Activated naive CD8-positive, alpha-beta T cell treated with anti-CD3 and anti-CD28 coated beads, Interleukin-2, amount 10 ng/mL, durations not matched to agents 7 days and 5 days (primary cell): ENCODE data around the gene ABLIM2. TPM values are rescaled to one million over a fixed set of nuclear protein-coding genes. Genes with fewer than 3 reads are reported as not detected.

Source experiments
- ATAC-seq: fragments of 150-1000 bp; cut with Tn5 transposase; one replicate; pipeline ENCODE4 v1.10.0; 2021; ENCODE audit warnings: low read depth, moderate library complexity
- POLR2A ChIA-PET: fragments of 350-600 bp; sonication (Branson Sonifier 250); formaldehyde crosslinking; loops from one replicate; lab custom pipeline; 2021; ENCODE audit warnings: antibody characterized with exemption; lab: Charles Lee
- DNase-seq: peaks from one replicate; pipeline ENCODE4 v3.0.0; 2021
- H3K27ac Mint-ChIP-seq: one replicate; pipeline ENCODE4 v1.8.0; 2022; ENCODE audit warnings: mild to moderate bottlenecking, mixed read lengths
- H3K27me3 Mint-ChIP-seq: one replicate; pipeline ENCODE4 v1.8.0; 2022; ENCODE audit warnings: mild to moderate bottlenecking, moderate library complexity, mixed read lengths
- H3K36me3 Mint-ChIP-seq: one replicate; pipeline ENCODE4 v1.8.0; 2021; ENCODE audit warnings: mild to moderate bottlenecking, mixed read lengths
- H3K4me1 Mint-ChIP-seq: one replicate; pipeline ENCODE4 v1.8.0; 2021; ENCODE audit warnings: mixed read lengths
- H3K4me3 Mint-ChIP-seq: one replicate; pipeline ENCODE4 v1.8.0; 2022; ENCODE audit warnings: mild to moderate bottlenecking, moderate library complexity, mixed read lengths
- H3K9me3 Mint-ChIP-seq: one replicate; pipeline ENCODE4 v1.8.0; 2021; ENCODE audit warnings: mixed read lengths
- total RNA-seq, 2 experiments: library from RNA; stranded (reverse); gene quantifications; one replicate each; pipeline ENCODE4 v1.2.3, GENCODE V29; 2021

ABLIM2 gene
- total RNA-seq, 2 experiments from 2014 or later, result 1.7 to 2.5 TPM

DNA sequence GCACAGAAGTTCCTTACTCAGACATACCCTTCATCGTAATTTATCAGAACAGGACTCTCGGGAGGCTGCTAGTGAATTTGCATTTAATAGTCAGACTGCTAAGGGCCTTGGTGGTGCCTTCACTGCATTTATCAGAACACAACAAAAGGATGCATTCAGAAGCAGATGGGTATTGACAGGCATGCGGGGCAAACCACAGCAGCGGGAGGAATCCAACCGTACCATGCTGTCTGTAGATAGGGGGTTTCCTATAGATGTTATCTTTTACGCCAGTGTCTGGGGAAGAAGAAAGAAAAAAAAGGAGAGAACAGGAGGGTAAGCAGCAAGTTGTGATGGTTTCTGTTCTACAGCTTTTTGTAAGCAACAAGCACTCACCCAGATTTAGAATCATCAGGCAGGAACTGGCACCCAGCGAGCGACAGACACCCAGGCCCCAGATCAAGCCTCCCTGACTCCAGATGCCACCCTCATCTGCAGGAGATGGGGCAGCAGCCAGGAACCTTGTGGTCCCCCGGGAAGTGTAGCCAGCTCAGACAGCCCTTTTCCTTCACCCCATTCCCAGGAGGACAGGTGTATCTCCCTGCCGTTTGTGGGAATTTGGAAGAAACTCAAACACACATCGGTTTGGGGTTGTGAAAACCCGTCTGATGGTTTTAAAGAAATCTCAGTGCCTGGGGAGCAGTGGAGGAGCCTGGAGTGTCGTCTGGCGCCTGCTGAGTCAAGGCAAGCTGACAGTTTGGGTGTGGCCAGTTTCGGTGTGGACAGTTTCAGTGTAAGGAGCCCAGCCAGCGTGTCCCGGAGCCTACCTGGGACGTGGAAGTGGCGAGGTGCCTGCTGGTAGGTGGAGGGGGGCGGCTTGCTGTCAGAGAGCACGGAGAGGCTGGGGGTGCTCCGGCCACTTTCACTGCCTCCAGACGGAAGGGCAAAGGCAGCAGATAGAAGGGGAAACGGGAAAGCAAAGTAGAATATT, 138.9 kb downstream of the ABLIM2 start:
- Mint-ChIP-seq H3K9me3 (no peaks in the 10 kb centered on the region), H3K36me3 (no peaks in the 10 kb centered on the region), H3K27me3 (peaks cover 12% of the 10 kb centered on the region), H3K4me3 (no peak overlapping the region), H3K27ac (no peak overlapping the region), H3K4me1 (no peaks in the 10 kb centered on the region)
- ATAC-seq (no peak), DNase-seq (no peak)
- POLR2A ChIA-PET, result no interaction called here

GRCh38 chr4:8016527-8016926, 142.1 kb downstream of the ABLIM2 start:
- no peak overlapping the region for H3K27ac Mint-ChIP-seq
- no peaks in the 10 kb centered on the region for H3K36me3 Mint-ChIP-seq
- no peaks in the 10 kb centered on the region for H3K4me1 Mint-ChIP-seq
- H3K9me3 Mint-ChIP-seq, result no peaks in the 10 kb centered on the region
- ATAC-seq, result no peak
- no peak for DNase-seq
- H3K4me3 Mint-ChIP-seq, result no peak overlapping the region
- POLR2A ChIA-PET, result no interaction called here
- peaks cover 13% of the 10 kb centered on the region for H3K27me3 Mint-ChIP-seq

GRCh38 chr4:8015512-8015911, 143.1 kb downstream of the ABLIM2 start:
- Mint-ChIP-seq H3K9me3 (no peaks in the 10 kb centered on the region), H3K4me1 (no peaks in the 10 kb centered on the region), H3K27ac (no peak overlapping the region), H3K36me3 (no peaks in the 10 kb centered on the region), H3K27me3 (peaks cover 13% of the 10 kb centered on the region), H3K4me3 (no peak overlapping the region)
- POLR2A ChIA-PET, result no interaction called here
- no peak for DNase-seq
- ATAC-seq, result no peak

DNA sequence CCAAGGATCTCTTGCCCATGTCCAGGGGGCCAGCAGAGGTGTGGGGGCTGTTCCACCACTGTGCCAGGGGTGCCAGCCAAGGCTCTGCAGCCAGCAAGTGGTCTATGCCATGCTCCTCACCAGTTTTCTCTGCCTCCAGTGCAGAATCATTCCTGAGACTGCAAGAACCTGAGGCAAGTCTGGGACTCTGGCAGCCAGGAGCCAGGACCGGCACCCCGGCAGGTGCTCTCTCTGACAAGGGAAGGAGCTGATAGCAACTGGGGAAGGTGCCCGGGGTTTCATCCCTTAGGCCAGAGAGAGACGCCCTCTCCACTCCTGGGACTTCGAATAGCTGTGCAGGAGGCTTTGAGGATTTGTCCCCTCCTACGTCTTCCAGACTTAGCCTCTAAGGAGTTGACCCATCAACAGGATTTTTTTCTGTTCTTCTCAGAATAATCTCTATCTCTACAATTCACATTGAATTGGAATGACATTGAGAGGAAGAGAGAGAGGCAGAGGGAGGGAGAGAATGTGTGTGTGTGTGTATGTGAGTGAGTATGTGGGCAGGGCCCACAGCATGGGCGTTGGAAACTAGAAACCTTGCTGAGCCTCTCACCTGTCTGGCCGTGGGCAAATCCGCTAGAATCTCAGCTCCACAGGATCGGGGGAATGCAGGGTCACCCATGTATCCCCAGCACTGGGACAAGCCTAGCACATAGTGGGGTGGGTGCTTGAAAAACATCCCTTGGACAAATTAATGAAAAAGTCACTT, 144.5 kb downstream of the ABLIM2 start:
- no peak overlapping the region for H3K27ac Mint-ChIP-seq
- POLR2A ChIA-PET, result no interaction called here
- H3K9me3 Mint-ChIP-seq, result no peaks in the 10 kb centered on the region
- no peak overlapping the region for H3K4me3 Mint-ChIP-seq
- H3K4me1 Mint-ChIP-seq, result no peaks in the 10 kb centered on the region
- DNase-seq, result no peak
- H3K36me3 Mint-ChIP-seq, result no peaks in the 10 kb centered on the region
- H3K27me3 Mint-ChIP-seq, result peaks cover 8% of the 10 kb centered on the region
- no peak for ATAC-seq

GRCh38 chr4:8012517-8012916, 146.1 kb downstream of the ABLIM2 start:
- no peaks in the 10 kb centered on the region for H3K9me3 Mint-ChIP-seq
- POLR2A ChIA-PET, result no interaction called here
- H3K4me3 Mint-ChIP-seq, result no peak overlapping the region

GRCh38 chr4:8010618-8011017, 148.0 kb downstream of the ABLIM2 start:
- DNase-seq, result no peak
- Mint-ChIP-seq H3K4me3 (no peak overlapping the region), H3K36me3 (no peaks in the 10 kb centered on the region), H3K9me3 (no peaks in the 10 kb centered on the region), H3K27ac (no peak overlapping the region), H3K27me3 (peaks cover 2% of the 10 kb centered on the region), H3K4me1 (no peaks in the 10 kb centered on the region)
- ATAC-seq, result no peak
- POLR2A ChIA-PET, result no interaction called here

More at GRCh38 chr4:8012517-8012916, 146.1 kb downstream of the ABLIM2 start:
- peaks cover 5% of the 10 kb centered on the region for H3K27me3 Mint-ChIP-seq
- ATAC-seq (no peak), DNase-seq (no peak)
- no peaks in the 10 kb centered on the region for H3K36me3 Mint-ChIP-seq
- no peaks in the 10 kb centered on the region for H3K4me1 Mint-ChIP-seq
- no peak overlapping the region for H3K27ac Mint-ChIP-seq

GRCh38 chr4:8009710-8010511, 148.7 kb downstream of the ABLIM2 start:
- H3K4me3 Mint-ChIP-seq, result no peak overlapping the region
- no peaks in the 10 kb centered on the region for H3K9me3 Mint-ChIP-seq
- POLR2A ChIA-PET, result no interaction called here
- H3K4me1 Mint-ChIP-seq, result no peaks in the 10 kb centered on the region
- DNase-seq (no peak), ATAC-seq (no peak)
- H3K27ac Mint-ChIP-seq, result no peak overlapping the region
- no peaks in the 10 kb centered on the region for H3K36me3 Mint-ChIP-seq
- H3K27me3 Mint-ChIP-seq, result peaks cover 2% of the 10 kb centered on the region

DNA sequence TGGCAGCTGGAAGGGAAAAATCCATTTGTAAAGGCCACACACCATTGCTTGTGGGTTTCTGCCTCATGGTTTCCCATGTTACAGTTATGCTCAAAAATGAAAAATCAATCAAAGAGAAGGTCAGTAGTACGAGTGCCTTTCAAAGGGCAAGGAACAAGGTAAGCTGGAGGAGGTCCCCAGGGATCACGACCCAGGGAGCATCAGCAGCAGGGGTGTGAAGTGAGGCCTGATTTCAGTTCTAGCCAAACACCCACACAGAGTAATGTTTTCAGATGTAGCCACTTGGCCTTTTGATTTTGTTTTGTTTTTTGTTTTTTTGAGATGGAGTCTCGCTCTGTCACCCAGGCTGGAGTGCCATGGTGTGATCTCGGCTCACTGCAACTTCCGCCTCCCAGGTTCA, 149.5 kb downstream of the ABLIM2 start:
- DNase-seq (no peak), ATAC-seq (no peak)
- H3K27ac Mint-ChIP-seq, result no peak overlapping the region
- no peaks in the 10 kb centered on the region for H3K27me3 Mint-ChIP-seq
- H3K9me3 Mint-ChIP-seq, result no peaks in the 10 kb centered on the region
- H3K36me3 Mint-ChIP-seq, result no peaks in the 10 kb centered on the region
- H3K4me3 Mint-ChIP-seq, result no peak overlapping the region
- no peaks in the 10 kb centered on the region for H3K4me1 Mint-ChIP-seq
- POLR2A ChIA-PET, result no interaction called here

- Mint-ChIP-seq H3K4me1 (no peaks in the 10 kb centered on the region), H3K36me3 (no peaks in the 10 kb centered on the region), H3K9me3 (no peaks in the 10 kb centered on the region), H3K4me3 (no peak overlapping the region), H3K27ac (no peak overlapping the region), H3K27me3 (no peaks in the 10 kb centered on the region)
- DNase-seq (no peak), ATAC-seq (no peak)
- POLR2A ChIA-PET, result no interaction called here
These were observed 150.2 kb downstream of the ABLIM2 start for GRCh38 chr4:8008391-8008790.

DNA sequence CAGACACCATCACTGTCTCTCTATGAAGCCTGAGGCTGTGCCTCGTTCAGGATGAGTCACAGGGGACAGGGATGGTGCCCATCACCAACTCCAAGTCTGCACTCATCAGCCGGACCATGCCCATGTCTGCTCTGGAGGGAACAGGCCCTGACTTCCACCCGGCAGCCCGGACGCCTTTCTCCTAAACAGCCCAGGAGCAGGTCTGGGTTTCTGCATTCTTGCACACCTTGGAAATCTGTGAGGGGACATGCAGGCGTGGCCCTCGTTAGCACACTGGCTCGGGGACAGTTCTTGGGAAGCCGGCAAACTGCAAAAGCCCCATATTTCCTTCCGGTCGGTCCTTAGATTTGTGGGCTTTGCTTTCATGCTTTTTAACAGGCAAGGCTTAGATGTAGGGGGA, 151.0 kb downstream of the ABLIM2 start:
- Mint-ChIP-seq H3K36me3 (no peaks in the 10 kb centered on the region), H3K27me3 (no peaks in the 10 kb centered on the region), H3K27ac (no peak overlapping the region), H3K9me3 (no peaks in the 10 kb centered on the region), H3K4me3 (no peak overlapping the region), H3K4me1 (no peaks in the 10 kb centered on the region)
- ATAC-seq (no peak), DNase-seq (no peak)
- POLR2A ChIA-PET, result no interaction called here

DNA sequence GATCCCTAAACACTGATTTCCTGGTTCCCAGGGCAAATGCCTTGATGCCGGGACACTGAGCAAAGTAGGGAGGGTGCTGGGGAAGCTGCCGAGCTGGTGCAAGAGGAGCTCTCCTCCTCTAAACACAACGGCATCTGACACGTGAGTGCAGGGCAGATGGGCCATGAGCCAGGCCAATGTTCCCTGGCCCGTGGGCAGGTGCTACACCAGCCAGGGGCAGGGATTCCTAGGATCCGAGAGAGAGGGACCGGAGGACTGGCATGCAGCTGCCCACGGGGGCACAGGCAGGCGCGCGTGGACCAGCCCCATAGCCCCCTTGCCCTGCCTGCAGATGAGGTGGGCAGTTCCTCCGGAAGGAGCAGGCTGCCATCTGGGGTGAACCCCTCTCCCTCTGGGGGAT, 152.1 kb downstream of the ABLIM2 start:
- H3K27me3 Mint-ChIP-seq, result peaks cover 3% of the 10 kb centered on the region
- DNase-seq, result no peak
- no peaks in the 10 kb centered on the region for H3K9me3 Mint-ChIP-seq
- POLR2A ChIA-PET, result no interaction called here
- no peaks in the 10 kb centered on the region for H3K4me1 Mint-ChIP-seq
- H3K4me3 Mint-ChIP-seq, result no peak overlapping the region
- no peak for ATAC-seq
- H3K36me3 Mint-ChIP-seq, result no peaks in the 10 kb centered on the region
- no peak overlapping the region for H3K27ac Mint-ChIP-seq

DNA sequence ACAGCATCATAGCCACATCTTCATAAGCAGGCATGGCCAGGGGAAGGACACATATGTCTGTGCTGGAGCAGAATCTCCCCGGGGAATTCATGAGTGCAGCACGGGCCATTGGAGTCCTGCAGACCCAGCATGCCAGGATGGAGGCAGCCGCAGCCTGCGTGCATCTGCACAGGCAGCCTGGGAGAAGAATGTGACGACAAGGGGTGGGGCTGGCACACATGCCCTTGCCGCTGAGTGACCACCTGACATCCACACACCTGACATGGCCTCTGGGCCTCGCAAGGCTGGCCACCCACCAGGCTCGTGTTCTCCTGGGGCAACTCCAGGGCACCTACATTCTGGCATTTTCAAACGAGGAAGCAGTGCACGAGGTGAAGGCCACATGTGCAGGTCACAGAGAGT, 152.8 kb downstream of the ABLIM2 start:
- ATAC-seq, result no peak
- Mint-ChIP-seq H3K4me3 (no peak overlapping the region), H3K27ac (no peak overlapping the region), H3K27me3 (peaks cover 3% of the 10 kb centered on the region), H3K36me3 (no peaks in the 10 kb centered on the region), H3K9me3 (no peaks in the 10 kb centered on the region), H3K4me1 (no peaks in the 10 kb centered on the region)
- no peak for DNase-seq
- POLR2A ChIA-PET, result no interaction called here

DNA sequence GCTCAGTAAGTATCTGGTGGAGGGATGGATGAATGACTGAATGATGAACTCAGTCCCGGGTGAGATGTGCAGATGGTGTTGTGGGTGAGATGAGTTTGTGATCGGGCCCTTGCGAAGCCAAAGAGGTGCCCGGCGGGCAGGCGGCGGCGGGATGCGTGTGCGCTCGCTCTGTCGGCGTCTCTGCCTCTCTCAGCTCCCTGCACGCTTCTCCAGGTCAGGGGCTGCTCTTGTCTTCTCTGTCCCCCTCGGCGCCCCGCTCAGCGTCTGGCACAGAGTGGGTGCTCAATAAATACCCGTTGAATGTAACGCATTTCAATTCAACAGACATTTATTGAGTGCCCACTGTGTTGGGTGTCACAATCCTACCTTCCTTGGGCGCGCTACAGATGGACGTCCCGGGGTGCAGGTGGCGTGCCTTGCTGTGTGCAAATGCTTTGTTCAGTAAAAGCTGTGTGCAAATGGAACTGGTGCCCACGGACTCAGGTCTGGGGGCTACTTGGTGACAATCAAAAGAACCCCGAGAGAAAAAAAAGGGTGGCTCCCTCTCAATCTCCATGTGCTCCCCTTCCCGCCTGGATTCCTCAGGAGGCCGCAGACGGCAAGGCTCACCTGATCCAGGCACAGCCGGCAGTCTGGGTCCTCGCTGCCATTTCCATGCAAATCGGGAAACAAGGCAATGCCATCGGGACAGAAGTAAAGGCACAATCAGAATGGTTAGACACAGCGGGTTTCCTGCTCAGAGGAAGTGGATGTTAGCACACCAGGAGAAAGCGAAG, 153.4 kb downstream of the ABLIM2 start:
- DNase-seq (no peak), ATAC-seq (no peak)
- H3K9me3 Mint-ChIP-seq, result no peaks in the 10 kb centered on the region
- no peak overlapping the region for H3K27ac Mint-ChIP-seq
- peaks cover 3% of the 10 kb centered on the region for H3K27me3 Mint-ChIP-seq
- no peaks in the 10 kb centered on the region for H3K36me3 Mint-ChIP-seq
- H3K4me1 Mint-ChIP-seq, result no peaks in the 10 kb centered on the region
- H3K4me3 Mint-ChIP-seq, result no peak overlapping the region
- POLR2A ChIA-PET, result no interaction called here
